ENCODE data around the gene SIK3.

SIK3 gene

DNA sequence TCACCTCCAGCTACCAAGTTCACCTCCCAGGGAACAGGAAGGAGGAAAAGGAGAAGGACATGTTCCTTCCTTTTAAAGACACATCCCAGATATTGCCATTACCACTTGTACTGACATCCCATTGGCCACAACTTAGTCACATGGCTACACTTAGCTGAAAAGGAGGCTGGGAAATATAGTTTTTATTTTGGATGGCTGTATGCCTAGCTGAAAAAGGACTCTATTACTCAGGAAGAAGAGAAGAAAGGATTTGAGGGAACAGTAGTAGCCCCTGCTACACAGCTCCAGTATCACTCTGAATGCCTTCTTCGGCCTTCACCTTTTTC is 304.5 kb downstream of the SIK3 start:
- no peak for DNase-seq (ENCODE audit: low read depth in 3 of 3)
